Cardiac fibroblast (primary cell): ENCODE results near the gene UBTD1.

Source experiments
- DNase-seq, 2 donors: peaks; one replicate each; pipeline versions ENCODE4 v3.0.0 to v3.0.0-alpha.2; 2010; ENCODE audit warnings: low read depth in 2 of 2
- H3K4me3 ChIP-seq, 2 donors: replicated peaks in 1 of 2; 1 replicate in 1 of 2; 2 replicates in 1 of 2; pipeline ENCODE4 v1.5.1; 2011; ENCODE audit warnings: low read depth in 2 of 2, low read length in 2 of 2, mild to moderate bottlenecking in 2 of 2, moderate library complexity in 1 of 2
- CTCF ChIP-seq: IDR thresholded peaks from one replicate; pipeline ENCODE4 v1.5.1; 2011; ENCODE audit warnings: low read depth, mild to moderate bottlenecking, low read length, inconsistent platforms

The UBTD1 gene

GRCh38 chr10:97494863-97495506 is 3.7 kb upstream of the UBTD1 start:
- no peak for TF ChIP-seq CTCF
- H3K4me3 ChIP-seq: no peak overlapping the region
- peak; percentile 56 to 74 for DNase-seq

DNA sequence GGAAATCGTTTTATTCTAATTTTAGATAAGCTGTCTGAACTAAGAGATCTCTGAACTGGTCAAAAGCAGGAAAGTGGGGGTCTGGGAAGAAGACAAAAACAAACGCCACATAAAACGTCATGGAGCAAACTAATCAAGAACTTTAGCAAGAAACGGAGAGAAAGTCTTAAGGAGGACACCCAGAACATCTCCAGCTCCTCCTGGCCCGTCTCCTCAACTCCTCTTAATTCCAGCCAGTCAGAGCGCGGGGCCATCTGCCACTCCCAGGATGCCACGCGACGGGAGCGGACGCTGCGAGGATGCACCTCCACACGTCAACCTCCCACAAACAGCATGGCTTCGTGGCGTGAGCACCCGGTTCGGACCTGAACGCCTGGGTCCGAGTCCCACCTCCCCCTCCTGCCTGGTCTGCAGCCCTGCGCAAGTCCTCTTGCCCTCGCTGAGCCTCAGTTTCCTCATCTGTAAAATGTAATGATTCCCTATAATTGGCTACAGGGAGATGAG is 1.1 kb upstream of the UBTD1 start:
- TF ChIP-seq CTCF: no peak
- peak; percentile 82 to 84 for DNase-seq

DNA sequence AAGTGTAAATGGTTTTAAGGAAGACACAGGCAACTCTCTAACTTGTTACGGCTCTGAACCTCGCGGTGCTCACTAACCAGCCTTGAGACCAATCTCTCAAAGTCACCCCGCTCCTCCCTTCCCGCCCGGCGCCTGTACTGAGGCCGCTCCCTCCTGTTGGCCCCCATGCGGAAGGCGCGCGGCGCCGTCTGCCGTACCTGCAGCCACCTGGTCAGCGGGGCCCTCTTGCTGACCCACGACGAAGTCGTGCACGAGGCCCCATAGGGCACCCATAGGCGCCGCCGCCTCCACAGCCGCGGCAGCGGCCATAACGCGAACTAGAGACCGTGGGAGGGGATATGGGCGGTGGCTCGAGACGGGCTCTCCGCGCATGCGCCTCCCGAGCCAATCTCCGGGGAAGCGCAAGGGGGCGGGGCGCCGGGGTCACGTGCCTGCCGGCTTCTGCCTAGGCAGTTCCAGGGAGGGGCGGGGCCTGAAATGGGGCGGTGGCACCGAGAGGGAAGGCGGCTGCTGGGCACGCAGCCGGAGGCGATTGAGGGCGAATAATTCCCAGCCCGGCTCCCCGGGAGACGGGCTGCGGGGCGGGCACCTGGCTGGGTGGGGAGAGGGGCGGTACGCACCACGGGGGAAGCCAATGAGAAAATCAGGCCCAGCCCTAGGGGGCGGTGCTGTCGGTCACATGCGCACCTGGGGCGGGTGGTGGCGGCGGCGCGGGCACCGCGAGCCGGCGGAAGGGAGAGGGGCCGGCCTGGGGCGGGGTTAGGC is 466 bp upstream of the UBTD1 start, which contains the start of gene MMS19:
TSS of gene MMS19 (minus strand) at position 347 of the 765 bp plus-strand sequence. CDS start at position 309, 38 bp downstream.
- peak within 1 kb of the TSS; percentile 69 to 99 for H3K4me3 ChIP-seq
- DNase-seq: peak; percentile 98 to 99
- no peak for TF ChIP-seq CTCF

More for the DNA sequence above, 1.1 kb upstream of the UBTD1 start:
- peak overlapping the region; percentile 69 to 99 for H3K4me3 ChIP-seq

DNA sequence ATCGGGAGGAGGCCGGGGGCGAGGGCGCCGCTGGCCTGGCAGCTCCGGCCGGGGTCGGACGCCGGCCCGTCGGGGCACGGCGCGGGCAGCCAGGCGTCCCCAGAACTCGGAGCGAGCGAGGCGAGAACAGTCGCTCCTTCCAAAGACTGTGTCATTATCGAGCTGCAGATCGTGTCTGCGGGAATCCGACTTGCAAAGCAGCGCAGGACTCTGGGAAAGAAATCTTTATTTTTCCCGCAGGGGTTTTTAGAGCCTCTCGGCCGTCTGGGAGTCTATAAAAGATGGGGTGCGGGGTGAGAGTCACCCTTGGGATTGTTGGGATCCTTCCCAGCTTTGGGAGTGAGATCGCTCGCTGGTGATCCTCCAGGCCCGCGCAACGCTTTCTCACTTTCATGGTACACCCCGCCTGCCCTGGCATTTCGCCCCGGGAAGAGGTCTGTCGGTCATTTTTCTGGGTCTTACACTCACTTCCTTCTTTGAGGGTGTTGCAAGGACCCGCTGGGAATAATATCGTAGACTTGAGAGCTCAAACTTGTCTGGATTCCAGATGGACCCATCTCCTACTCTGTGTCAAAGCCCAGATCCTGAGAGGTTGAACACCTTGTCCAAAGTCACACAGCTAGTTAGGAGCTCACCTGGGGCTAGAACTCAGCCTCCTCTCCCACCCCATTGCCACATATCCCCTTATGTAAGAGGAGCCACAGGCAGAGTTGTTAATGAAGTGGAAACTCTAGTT is 1.0 kb downstream of the UBTD1 start:
- H3K4me3 ChIP-seq: peak overlapping the region; percentile 69 to 88
- peak; percentile 72 to 82 for DNase-seq
- no peak for TF ChIP-seq CTCF

GRCh38 chr10:97500297-97500575 is 1.5 kb downstream of the UBTD1 start:
- no peak for TF ChIP-seq CTCF
- no peak for DNase-seq
- H3K4me3 ChIP-seq: peak overlapping the region; percentile 69 to 88

DNA sequence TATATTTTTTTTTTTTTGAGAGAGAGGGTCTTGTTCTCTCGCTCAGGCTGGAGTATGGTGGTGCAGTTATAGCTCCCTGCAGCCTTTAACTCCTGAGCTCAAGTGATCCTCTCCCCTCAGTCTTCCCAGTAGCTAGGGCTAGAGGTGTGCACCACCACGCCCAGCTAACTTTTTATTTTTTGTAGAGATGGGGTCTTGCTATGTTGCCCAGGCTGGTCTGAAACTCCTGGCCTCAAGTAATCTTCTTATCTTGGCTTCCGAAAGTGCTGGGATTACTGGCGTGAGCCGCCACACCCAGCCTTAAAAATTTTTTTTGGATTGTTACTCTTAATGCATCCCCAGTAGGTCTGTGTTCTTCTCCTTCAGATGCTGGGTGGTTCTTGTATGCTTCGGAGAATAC is 4.2 kb downstream of the UBTD1 start:
- TF ChIP-seq CTCF: no peak
- no peak overlapping the region for H3K4me3 ChIP-seq
- DNase-seq: no peak
